Left renal cortex interstitium (tissue), 4 donors: ENCODE data around the gene RIMBP2. TPM values are rescaled to one million over a fixed set of nuclear protein-coding genes. Genes with fewer than 3 reads are reported as not detected.
"Not testable (repeated sequence)": the region's sequence is repeated elsewhere in the genome, so short reads cannot be mapped to it uniquely, and the experiment has no call there.

Experiments
- DNase-seq, 4 donors: peaks; one replicate each; pipeline ENCODE4 v3.0.0-alpha.2; 2013; ENCODE audit warnings: low read depth in 4 of 4, low spot score in 2 of 4, missing footprints in 1 of 4
- polyA plus RNA-seq, 4 donors: library from polyadenylated mRNA; unstranded; fragments of 120-200 nt; gene quantifications; one replicate each; pipeline ENCODE4 v1.2.1, GENCODE V29; 2013; ENCODE audit not compliant: insufficient read length in 4 of 4

The RIMBP2 gene
- polyA plus RNA-seq, 4 donors = 12.7 to 24.3 (median 16.3) TPM

GRCh38 chr12:130609966-130610365 lies 106.1 kb downstream of the RIMBP2 start:
- DNase-seq = no peak

- no peak for DNase-seq
Measured at GRCh38 chr12:130608831-130609230, 107.3 kb downstream of the RIMBP2 start.

- no peak for DNase-seq
Measured at GRCh38 chr12:130608132-130608531, 108.0 kb downstream of the RIMBP2 start.

GRCh38 chr12:130606231-130606630 lies 109.9 kb downstream of the RIMBP2 start:
- no peak for DNase-seq

- no peak for DNase-seq
Measured at GRCh38 chr12:130603396-130603965, 112.6 kb downstream of the RIMBP2 start.

GRCh38 chr12:130602251-130602650 lies 113.8 kb downstream of the RIMBP2 start:
- DNase-seq = no peak

DNA sequence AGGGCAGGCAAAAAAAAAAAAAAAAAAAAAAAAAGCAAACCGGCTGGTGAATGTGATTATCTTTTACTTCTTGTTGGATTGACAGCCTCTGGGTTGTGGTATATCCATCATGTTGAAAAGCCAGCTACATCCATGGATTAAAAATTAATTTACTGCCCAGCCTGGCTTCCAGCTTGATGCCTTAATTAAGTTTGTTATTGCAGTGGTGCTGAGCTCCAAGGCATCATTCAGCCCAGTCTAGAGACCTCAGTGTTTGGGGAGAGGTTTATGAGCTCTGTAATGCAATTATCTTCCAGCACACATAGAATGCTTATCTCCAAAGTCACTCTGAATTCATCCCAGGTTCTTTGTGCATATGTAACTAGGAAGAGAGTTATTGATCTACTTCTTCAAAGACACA lies 114.8 kb downstream of the RIMBP2 start:
- DNase-seq = no peak

- DNase-seq = no peak
Measured at GRCh38 chr12:130596241-130596640, 119.9 kb downstream of the RIMBP2 start.

DNA sequence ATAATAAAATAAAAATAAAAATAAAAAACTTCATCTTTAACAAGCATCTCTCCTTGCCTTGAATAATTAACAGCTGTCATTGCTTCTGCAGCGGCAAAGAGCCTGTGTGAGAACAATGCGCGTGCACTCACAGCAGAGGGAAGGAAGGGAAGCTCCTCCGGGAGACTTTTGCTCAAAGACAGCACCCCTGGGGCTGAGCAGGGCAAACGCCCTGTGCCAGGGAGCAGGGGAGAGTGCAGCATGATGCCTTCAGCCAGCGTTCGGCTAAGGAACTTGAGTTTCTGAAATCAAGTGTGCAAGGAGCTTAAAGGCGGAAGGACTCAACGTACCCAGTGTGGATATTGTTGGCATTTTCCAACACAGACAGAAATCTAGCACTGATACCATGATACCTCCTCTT lies 120.5 kb downstream of the RIMBP2 start:
- DNase-seq = no peak

DNA sequence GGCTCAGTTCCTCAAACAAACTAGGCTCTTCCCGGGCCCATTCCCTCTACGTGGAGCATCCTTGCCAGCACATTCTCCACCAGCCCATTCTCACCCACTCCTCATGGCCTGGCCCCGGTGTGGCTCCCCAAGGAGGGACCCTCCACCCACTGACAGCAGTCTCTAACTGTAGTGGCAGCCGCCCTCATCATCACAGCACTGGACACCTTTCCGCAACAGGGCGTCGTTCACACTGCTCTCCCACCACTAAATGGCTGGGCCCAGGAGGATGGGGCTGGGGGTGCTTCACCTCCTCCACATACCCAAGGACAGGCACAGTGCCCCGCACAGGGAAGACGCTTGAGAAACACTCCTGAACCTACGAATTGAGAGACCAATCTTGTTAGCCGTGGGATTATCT lies 123.0 kb downstream of the RIMBP2 start:
- DNase-seq = no peak

- DNase-seq = no peak
Measured at GRCh38 chr12:130592641-130593040, 123.5 kb downstream of the RIMBP2 start.

DNA sequence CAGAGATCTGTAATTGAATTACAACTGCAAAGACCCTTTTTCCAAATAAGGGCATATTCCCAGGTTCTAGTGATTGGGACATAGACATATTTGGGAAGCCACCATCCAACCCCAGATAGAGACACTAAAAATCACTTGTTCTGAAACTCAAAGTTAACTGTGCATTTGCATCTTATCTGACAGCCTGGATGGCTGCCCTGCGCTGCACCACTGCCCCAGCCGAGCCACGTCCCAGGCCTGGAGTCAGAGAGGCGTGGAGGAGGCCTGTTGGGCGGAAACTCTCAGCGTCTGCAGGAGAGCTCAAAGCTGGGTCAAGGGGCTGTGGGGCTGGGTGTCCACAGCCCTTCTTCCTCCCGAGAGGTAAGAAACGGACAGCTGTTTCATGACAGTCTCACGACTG lies 124.4 kb downstream of the RIMBP2 start:
- no peak for DNase-seq

DNA sequence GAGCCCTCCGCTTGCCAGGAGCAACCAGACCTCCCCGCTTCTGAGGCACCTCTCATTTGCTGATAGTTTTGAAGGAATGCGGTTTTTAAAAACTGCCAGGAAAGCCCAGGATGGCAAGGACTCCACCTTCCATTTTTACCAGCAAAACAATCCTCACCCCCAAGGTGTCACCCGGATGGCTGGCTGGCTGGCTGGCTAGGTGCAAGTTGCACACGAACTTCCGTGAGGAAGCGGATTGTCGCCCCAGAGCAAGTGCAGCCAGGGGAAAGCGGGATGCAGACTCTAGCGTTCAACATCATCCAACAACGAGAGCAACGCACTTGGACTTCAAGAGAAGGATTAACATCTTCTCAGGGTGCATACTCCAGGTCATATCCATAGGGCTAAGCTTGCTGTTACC lies 125.4 kb downstream of the RIMBP2 start:
- DNase-seq = no peak

DNA sequence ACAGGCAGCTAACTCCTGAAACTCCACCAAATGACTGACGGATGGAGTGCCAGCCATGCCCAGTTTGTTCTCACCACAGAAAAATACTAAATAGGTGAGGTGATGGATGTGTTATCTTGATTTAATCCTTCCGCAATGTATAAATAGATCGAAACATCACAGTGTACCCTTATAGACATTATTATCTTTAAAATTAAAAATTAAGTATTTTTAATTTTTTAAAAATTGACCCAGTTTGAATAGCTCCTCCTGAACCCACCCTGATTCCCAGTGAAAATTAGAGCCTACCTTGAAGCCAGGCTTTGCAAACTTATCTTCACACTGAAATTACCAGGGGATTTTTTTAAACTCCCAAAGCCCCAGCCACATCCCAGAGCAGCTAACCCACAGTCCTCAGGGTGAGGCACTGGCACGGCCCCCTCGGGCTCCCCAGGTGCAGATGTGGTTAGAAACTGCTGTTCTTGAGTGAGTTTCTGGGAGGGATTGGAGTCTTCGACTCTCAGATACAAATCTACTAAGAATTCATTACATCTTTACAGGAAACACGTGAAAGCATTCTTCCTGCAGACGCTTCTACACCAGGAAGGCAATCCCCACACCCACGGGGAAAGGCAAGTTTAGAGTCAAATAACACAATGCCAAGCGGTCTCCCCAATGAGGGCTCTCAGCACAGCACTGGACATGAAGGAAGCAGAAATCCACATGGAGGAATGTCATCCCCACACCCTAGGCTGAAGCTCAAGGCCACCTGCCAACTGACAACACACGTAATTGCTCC lies 126.4 kb downstream of the RIMBP2 start:
- no peak for DNase-seq

- DNase-seq = no peak
Measured at GRCh38 chr12:130588696-130589539, 127.2 kb downstream of the RIMBP2 start.

DNA sequence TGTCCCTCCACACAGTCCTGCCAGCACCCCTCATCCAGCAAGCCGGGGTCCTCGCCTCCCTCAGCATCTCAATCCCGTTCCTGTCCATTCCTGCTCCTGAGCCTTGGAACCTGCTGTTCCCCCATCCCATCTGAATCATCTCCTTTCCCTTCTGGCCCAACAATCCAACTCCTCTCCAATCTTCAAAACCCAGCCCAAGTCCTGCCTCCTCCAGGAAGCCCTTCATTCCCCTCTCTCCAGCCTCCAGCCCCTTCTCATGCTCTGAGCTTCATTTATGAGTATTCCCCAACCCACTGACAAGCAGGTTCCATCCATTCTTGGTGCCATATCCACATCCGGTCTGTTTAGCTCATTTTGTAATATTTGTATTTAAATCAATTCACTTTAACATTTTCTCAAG lies 128.1 kb downstream of the RIMBP2 start:
- DNase-seq = no peak

- not testable (repeated sequence) for DNase-seq
Measured at GRCh38 chr12:130584475-130584874, 131.6 kb downstream of the RIMBP2 start.

- no peak for DNase-seq
Measured at GRCh38 chr12:130583800-130584199, 132.3 kb downstream of the RIMBP2 start.

DNA sequence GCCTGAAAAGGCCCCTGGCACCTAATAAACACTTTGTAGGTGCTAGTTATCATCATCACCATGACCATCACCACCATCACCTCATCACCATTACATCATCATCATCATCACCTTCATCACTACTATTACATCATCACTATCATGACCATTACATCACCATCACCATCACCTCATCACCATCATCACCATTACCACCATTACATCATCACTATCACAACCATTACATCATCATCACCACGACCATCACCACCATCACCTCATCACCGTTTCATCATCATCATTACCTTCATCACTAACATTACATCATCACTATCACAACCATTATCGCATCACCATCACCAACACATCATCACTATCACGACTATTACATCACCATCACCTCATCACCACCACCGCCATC lies 132.8 kb downstream of the RIMBP2 start:
- no peak for DNase-seq

DNA sequence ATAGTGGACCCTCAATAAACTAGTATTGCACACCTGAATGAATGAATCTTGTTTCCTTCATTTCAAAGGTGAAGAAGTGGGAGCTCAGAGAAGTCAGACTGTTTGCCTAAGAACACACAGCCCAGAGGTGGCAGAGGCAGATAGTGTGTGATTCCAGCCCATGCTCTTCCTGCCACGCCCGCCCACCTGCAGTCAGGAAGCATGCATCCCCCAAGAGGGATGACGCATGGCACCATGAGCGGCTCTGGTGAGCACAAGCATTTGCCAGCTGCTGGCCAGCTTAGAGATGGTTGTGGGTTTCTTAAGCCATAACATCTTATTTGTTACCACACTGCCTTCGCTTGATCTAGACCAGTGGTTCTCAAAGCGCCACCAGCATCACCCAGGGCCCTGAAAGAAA lies 133.8 kb downstream of the RIMBP2 start:
- DNase-seq = no peak

DNA sequence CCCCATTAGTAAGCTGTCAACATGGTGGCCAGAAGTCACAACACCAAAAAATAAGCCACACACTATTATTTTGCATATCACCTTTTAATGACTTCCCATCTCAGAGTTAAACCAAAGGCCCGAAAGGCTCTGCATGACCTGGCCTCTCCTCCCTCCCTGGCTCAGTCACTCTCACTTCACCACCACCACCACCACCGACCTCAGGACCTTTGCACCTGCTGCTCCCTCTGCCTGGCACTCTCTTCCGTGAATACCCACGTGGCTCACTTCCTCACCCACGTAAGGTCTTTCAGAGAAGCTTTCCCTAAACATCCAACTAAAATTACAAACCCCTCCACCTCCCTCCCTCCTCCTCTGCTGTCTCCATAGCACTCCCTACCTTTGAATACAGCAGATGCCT lies 134.3 kb downstream of the RIMBP2 start:
- DNase-seq = no peak

DNA sequence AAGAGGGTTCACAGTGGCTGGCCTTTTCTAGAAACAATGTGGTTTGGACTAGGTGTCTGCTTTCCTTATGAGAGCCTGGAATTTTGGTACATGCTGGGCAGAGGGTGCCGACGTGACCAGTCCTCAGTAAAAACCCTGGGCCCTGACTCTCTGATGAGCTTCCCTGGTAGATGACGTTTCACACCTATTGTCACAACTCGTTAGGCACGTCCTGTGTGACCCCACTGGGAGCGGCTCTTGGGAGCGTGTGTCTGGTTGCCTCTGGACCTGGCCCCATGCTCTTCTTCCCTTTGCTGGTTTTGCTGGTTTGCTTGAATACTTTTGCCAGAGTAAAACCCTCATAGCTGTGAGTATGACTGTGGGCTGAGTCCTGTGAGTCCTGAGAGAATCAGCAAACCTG lies 136.9 kb downstream of the RIMBP2 start:
- DNase-seq = no peak
